HepG2 (cell line): Measurements from ENCODE around the gene ETF1. TPM values are rescaled to one million over a fixed set of nuclear protein-coding genes. Genes with fewer than 3 reads are reported as not detected.

Experiments used
- BHLHE40 ChIP-seq: IDR thresholded peaks from 2 replicates; pipeline ENCODE4 v1.6.1; 2011; ENCODE audit warnings: low read length, improper control_type of control experiment
- CREM ChIP-seq, 2 experiments: sonication (generic) in 1 of 2; formaldehyde crosslinking in 1 of 2; IDR thresholded peaks; 2 replicates each; pipeline versions ENCODE4 v1.4.0 to v1.6.1; 2016 to 2020; ENCODE audit warnings: antibody characterized with exemption in 1 of 2, mild to moderate bottlenecking in 1 of 2, missing genetic modification reagents in 1 of 2
- GTF2F1 ChIP-seq: fragments of 150-350 bp; IDR thresholded peaks from 2 replicates; pipeline ENCODE4 v1.6.1; 2014; ENCODE audit warnings: low read length
- IKZF1 ChIP-seq: fragments of 450-650 bp; IDR thresholded peaks from 2 replicates; pipeline ENCODE4 v1.7.1; 2016
- MYNN ChIP-seq: sonication (generic); formaldehyde crosslinking; IDR thresholded peaks from 2 replicates; pipeline ENCODE4 v1.4.0; 2020; ENCODE audit warnings: mild to moderate bottlenecking, low read depth, missing genetic modification reagents
- NCOA1 ChIP-seq: sonication (generic); formaldehyde crosslinking; IDR thresholded peaks from 2 replicates; pipeline ENCODE4 v1.9.0; 2021; ENCODE audit warnings: missing genetic modification reagents
- POLR2A ChIP-seq, 2 experiments: IDR thresholded peaks; 2 replicates each; pipeline ENCODE4 v1.6.1; 2011; ENCODE audit warnings: low read depth in 2 of 2, low read length in 2 of 2, mild to moderate bottlenecking in 1 of 2, moderate library complexity in 1 of 2; ENCODE audit not compliant: insufficient read depth in 1 of 2
- RBM39 ChIP-seq: fragments of 200-400 bp; formaldehyde crosslinking; IDR thresholded peaks from one replicate; pipeline ENCODE4 v1.6.1; 2018; ENCODE audit warnings: antibody characterized with exemption, mild to moderate bottlenecking, low read depth, low read length; ENCODE audit not compliant: poor library complexity, severe bottlenecking
- SKI ChIP-seq: fragments of 450-650 bp; IDR thresholded peaks from one replicate; pipeline ENCODE4 v1.6.1; 2018; ENCODE audit warnings: mild to moderate bottlenecking; ENCODE audit not compliant: partially characterized antibody
- SOX13 ChIP-seq, 3 experiments: fragments of 450-650 bp in 1 of 3; sonication (generic) in 1 of 3; formaldehyde crosslinking in 1 of 3; IDR thresholded peaks in 2 of 3; conservative IDR thresholded peaks in 1 of 3; 2 replicates each; pipeline versions ENCODE4 v1.5.0 to v1.6.1; 2016 to 2020; ENCODE audit warnings: antibody characterized with exemption in 1 of 3, mild to moderate bottlenecking in 1 of 3, missing compliant biosample characterization in 1 of 3, missing genetic modification reagents in 1 of 3, moderate library complexity in 1 of 3
- SP1 ChIP-seq, 2 experiments: fragments of 450-650 bp in 1 of 2; sonication (generic) in 1 of 2; formaldehyde crosslinking in 1 of 2; IDR thresholded peaks; 2 replicates each; pipeline versions ENCODE4 v1.4.0 to v1.6.1; 2016 to 2020; ENCODE audit warnings: missing genetic modification reagents in 1 of 2
- THYN1 ChIP-seq: sonication (generic); formaldehyde crosslinking; IDR thresholded peaks from 2 replicates; pipeline ENCODE4 v1.8.1; 2023; ENCODE audit warnings: low read depth, mild to moderate bottlenecking, moderate library complexity, missing genetic modification reagents, borderline replicate concordance
- YY1 ChIP-seq: IDR thresholded peaks from 2 replicates; pipeline ENCODE4 v1.6.1; 2011; ENCODE audit warnings: low read length, low read depth, moderate library complexity, mild to moderate bottlenecking; ENCODE audit not compliant: insufficient read depth, insufficient replicate concordance
- ZC3H13 ChIP-seq: sonication (generic); formaldehyde crosslinking; IDR thresholded peaks from 2 replicates; pipeline ENCODE4 v1.8.1; 2023; ENCODE audit warnings: mild to moderate bottlenecking, missing genetic modification reagents, moderate library complexity
- ZFP82 ChIP-seq: sonication (generic); formaldehyde crosslinking; IDR thresholded peaks from 2 replicates; pipeline ENCODE4 v1.5.1; 2020; ENCODE audit warnings: mild to moderate bottlenecking, missing genetic modification reagents, borderline replicate concordance
- ZMAT3 ChIP-seq: sonication (generic); formaldehyde crosslinking; conservative IDR thresholded peaks from 2 replicates; pipeline ENCODE4 v1.7.0; 2021; ENCODE audit warnings: missing genetic modification reagents
- ZNF430 ChIP-seq: sonication (generic); formaldehyde crosslinking; IDR thresholded peaks from 2 replicates; pipeline ENCODE4 v1.9.0; 2021; ENCODE audit warnings: mild to moderate bottlenecking, missing genetic modification reagents
- ZNF441 ChIP-seq: sonication (generic); formaldehyde crosslinking; IDR thresholded peaks from 2 replicates; pipeline ENCODE4 v1.7.0; 2021; ENCODE audit warnings: missing genetic modification reagents, borderline replicate concordance
- ZNF607 ChIP-seq: sonication (generic); formaldehyde crosslinking; IDR thresholded peaks from 2 replicates; pipeline ENCODE4 v1.5.1; 2020; ENCODE audit warnings: missing genetic modification reagents, mild to moderate bottlenecking, borderline replicate concordance
- polyA plus RNA-seq, 8 experiments: library from polyadenylated mRNA; depleted of rRNA in 3 of 8; stranded (reverse) in 7 of 8; unstranded in 1 of 8; fragments of >200 nt; fragmentation: Illumina TruSeq in 4 of 8; extraction: Trizol in 4 of 8; gene quantifications; 2 replicates each; pipeline versions ENCODE4 v1.2.1 to v1.2.3, GENCODE V29; 2011 to 2016; ENCODE audit warnings: low read depth in 4 of 8, missing spikeins in 1 of 8, mixed read lengths in 1 of 8; ENCODE audit not compliant: insufficient read depth in 1 of 8
- total RNA-seq, 5 experiments: library from RNA; depleted of rRNA; stranded (reverse); fragments of >200 nt; fragmentation: Illumina TruSeq; extraction: Trizol; gene quantifications; 2 replicates each; pipeline ENCODE4 v1.2.3, GENCODE V29; 2016; ENCODE audit warnings: low read depth in 1 of 5
- TF ChIP-seq, protein P1 (sequence below): sonication (generic); formaldehyde crosslinking; conservative IDR thresholded peaks from 2 replicates; pipeline ENCODE4 v1.5.0; 2020; ENCODE audit warnings: missing genetic modification reagents
- TF ChIP-seq, protein P2 (sequence below): IDR thresholded peaks from 2 replicates; pipeline ENCODE4 v1.6.1; 2016; ENCODE audit warnings: missing compliant biosample characterization, missing genetic modification reagents, borderline replicate concordance
- TF ChIP-seq, protein P3 (sequence below): fragments of 450-650 bp; IDR thresholded peaks from 2 replicates; pipeline ENCODE4 v1.6.1; 2016
- TF ChIP-seq, protein P4 (sequence below): IDR thresholded peaks from 2 replicates; pipeline ENCODE4 v1.6.1; 2016; ENCODE audit warnings: missing genetic modification reagents, missing compliant biosample characterization

ETF1 gene
- total and polyA plus RNA-seq, 2 of the 13 experiments (the other 11 are each of a cell fraction or from before 2014, with no cell fraction given): 52.1 to 184 TPM

DNA sequence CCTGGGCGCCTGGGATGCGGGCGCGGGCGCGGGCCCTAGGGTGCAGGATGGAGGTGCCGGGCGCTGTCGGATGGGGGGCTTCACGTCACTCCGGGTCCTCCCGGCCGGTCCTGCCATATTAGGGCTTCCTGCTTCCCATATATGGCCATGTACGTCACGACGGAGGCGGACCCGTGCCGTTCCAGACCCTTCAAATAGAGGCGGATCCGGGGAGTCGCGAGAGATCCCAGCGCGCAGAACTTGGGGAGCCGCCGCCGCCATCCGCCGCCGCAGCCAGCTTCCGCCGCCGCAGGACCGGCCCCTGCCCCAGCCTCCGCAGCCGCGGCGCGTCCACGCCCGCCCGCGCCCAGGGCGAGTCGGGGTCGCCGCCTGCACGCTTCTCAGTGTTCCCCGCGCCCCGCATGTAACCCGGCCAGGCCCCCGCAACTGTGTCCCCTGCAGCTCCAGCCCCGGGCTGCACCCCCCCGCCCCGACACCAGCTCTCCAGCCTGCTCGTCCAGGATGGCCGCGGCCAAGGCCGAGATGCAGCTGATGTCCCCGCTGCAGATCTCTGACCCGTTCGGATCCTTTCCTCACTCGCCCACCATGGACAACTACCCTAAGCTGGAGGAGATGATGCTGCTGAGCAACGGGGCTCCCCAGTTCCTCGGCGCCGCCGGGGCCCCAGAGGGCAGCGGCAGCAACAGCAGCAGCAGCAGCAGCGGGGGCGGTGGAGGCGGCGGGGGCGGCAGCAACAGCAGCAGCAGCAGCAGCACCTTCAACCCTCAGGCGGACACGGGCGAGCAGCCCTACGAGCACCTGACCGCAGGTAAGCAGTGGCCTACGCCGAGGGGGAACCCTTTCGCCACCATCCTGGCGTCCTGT, 77.5 kb downstream of the ETF1 start, which contains the start of gene EGR1 (continued):
- TF ChIP-seq RBM39 (peak; percentile 100), MYNN (no peak), SP1 (IDR thresholded peaks at IDR 0.05) (no peak), SP1 (CRISPR knock-in tag; IDR thresholded peaks at IDR 0.05) (peak; percentile 75), ZNF430 (CRISPR knock-in tag) (peak; percentile 63), ZMAT3 (CRISPR knock-in tag) (0 out of 2 replicates have a peak, but pooled peaks have one; percentile 8), SOX13 (IDR thresholded peaks at IDR 0.05) (no peak), SOX13 (CRISPR knock-in tag; conservative IDR thresholded peaks at IDR 0.05 in 1 of 2, IDR thresholded peaks at IDR 0.05 in 1 of 2) (no peak), NCOA1 (CRISPR knock-in tag) (0 out of 2 replicates have a peak, but pooled peaks have one; percentile 7), CREM (IDR thresholded peaks at IDR 0.05) (peak; percentile 86), CREM (CRISPR knock-in tag; IDR thresholded peaks at IDR 0.05) (0 out of 2 replicates have a peak, but pooled peaks have one; percentile 9), IKZF1 (no peak), YY1 (peak; percentile 32), ZNF441 (CRISPR knock-in tag) (peak; percentile 52; the same call in 1 of the 2 replicates), THYN1 (CRISPR knock-in tag) (no peak), ZC3H13 (CRISPR knock-in tag) (no peak), SKI (peak; percentile 55), POLR2A (IDR thresholded peaks at IDR 0.05; ENCODE audit: insufficient read depth in 1 of 2, low read depth in 2 of 2, low read length in 2 of 2) (peak in 1 of 2 experiments; percentile 83; a peak in 2 of 4 replicates), GTF2F1 (peak; percentile 94), ZNF607 (CRISPR knock-in tag) (peak; percentile 21; the same call in 1 of the 2 replicates), ZFP82 (CRISPR knock-in tag) (peak; percentile 72; the same call in 1 of the 2 replicates), BHLHE40 (peak; percentile 51)
- TF ChIP-seq, protein P1, sequence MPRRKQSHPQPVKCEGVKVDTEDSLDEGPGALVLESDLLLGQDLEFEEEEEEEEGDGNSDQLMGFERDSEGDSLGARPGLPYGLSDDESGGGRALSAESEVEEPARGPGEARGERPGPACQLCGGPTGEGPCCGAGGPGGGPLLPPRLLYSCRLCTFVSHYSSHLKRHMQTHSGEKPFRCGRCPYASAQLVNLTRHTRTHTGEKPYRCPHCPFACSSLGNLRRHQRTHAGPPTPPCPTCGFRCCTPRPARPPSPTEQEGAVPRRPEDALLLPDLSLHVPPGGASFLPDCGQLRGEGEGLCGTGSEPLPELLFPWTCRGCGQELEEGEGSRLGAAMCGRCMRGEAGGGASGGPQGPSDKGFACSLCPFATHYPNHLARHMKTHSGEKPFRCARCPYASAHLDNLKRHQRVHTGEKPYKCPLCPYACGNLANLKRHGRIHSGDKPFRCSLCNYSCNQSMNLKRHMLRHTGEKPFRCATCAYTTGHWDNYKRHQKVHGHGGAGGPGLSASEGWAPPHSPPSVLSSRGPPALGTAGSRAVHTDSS (CRISPR knock-in tag): no peak
- TF ChIP-seq, protein P2, sequence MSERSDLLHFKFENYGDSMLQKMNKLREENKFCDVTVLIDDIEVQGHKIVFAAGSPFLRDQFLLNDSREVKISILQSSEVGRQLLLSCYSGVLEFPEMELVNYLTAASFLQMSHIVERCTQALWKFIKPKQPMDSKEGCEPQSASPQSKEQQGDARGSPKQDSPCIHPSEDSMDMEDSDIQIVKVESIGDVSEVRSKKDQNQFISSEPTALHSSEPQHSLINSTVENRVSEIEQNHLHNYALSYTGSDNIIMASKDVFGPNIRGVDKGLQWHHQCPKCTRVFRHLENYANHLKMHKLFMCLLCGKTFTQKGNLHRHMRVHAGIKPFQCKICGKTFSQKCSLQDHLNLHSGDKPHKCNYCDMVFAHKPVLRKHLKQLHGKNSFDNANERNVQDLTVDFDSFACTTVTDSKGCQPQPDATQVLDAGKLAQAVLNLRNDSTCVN: peak; percentile 57
- TF ChIP-seq, protein P3, sequence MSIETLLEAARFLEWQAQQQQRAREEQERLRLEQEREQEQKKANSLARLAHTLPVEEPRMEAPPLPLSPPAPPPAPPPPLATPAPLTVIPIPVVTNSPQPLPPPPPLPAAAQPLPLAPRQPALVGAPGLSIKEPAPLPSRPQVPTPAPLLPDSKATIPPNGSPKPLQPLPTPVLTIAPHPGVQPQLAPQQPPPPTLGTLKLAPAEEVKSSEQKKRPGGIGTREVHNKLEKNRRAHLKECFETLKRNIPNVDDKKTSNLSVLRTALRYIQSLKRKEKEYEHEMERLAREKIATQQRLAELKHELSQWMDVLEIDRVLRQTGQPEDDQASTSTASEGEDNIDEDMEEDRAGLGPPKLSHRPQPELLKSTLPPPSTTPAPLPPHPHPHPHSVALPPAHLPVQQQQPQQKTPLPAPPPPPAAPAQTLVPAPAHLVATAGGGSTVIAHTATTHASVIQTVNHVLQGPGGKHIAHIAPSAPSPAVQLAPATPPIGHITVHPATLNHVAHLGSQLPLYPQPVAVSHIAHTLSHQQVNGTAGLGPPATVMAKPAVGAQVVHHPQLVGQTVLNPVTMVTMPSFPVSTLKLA: no peak
- TF ChIP-seq, protein P4, sequence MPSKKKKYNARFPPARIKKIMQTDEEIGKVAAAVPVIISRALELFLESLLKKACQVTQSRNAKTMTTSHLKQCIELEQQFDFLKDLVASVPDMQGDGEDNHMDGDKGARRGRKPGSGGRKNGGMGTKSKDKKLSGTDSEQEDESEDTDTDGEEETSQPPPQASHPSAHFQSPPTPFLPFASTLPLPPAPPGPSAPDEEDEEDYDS: peak; percentile 98
